H1 (cell line): Measurements from ENCODE around the gene CXCR4. TPM values are rescaled to one million over a fixed set of nuclear protein-coding genes. Genes with fewer than 3 reads are reported as not detected.

ENCODE experiments used
- CTCF ChIA-PET: fragments of 300-600 bp; sonication (Branson Sonifier 250); formaldehyde crosslinking; loops from one replicate; lab custom pipeline; 2021; ENCODE audit not compliant: partially characterized antibody; lab: Charles Lee
- POLR2A ChIA-PET: fragments of 300-600 bp; sonication (Branson Sonifier 250); formaldehyde crosslinking; loops from one replicate; lab custom pipeline; 2021; ENCODE audit warnings: inconsistent platforms; ENCODE audit not compliant: partially characterized antibody; lab: Charles Lee
- DNase-seq, 2 experiments: peaks; one replicate each; pipeline versions ENCODE4 v3.0.0 to v3.0.0-alpha.2; 2010 to 2022; ENCODE audit warnings: low spot score in 2 of 2, low read depth in 1 of 2, mixed read lengths in 1 of 2
- FAIRE-seq: peaks from 2 replicates; lab custom pipeline; 2011; peaks lifted over from hg19 to GRCh38; lab: Jason Lieb, UNC
- H2AFZ ChIP-seq: 2 replicates; pipeline ENCODE4 v1.8.1; 2012; ENCODE audit warnings: low read length, inconsistent platforms
- H2AK5ac ChIP-seq: 2 replicates; pipeline ENCODE4 v1.6.1; 2013; ENCODE audit warnings: low read depth, low read length
- H2BK120ac ChIP-seq: replicated peaks from 2 replicates; pipeline ENCODE3; 2013; ENCODE audit warnings: low read depth, low read length, inconsistent platforms
- H2BK12ac ChIP-seq: 2 replicates; pipeline ENCODE4 v1.6.1; 2013; ENCODE audit warnings: low read depth, low read length
- H2BK15ac ChIP-seq: 2 replicates; pipeline ENCODE4 v1.6.1; 2013; ENCODE audit warnings: low read length
- H2BK20ac ChIP-seq: 2 replicates; pipeline ENCODE4 v1.6.1; 2013; ENCODE audit warnings: low read length
- H2BK5ac ChIP-seq: 2 replicates; pipeline ENCODE4 v1.6.1; 2013; ENCODE audit warnings: low read depth, low read length
- H3K14ac ChIP-seq: 2 replicates; pipeline ENCODE4 v1.6.1; 2013; ENCODE audit warnings: inconsistent platforms; ENCODE audit not compliant: insufficient read length
- H3K18ac ChIP-seq: 2 replicates; pipeline ENCODE4 v1.6.1; 2013; ENCODE audit warnings: low read length; ENCODE audit errors: extremely low read depth
- H3K23ac ChIP-seq: 2 replicates; pipeline ENCODE4 v1.6.1; 2013; ENCODE audit warnings: inconsistent platforms; ENCODE audit not compliant: insufficient read length
- H3K23me2 ChIP-seq: 2 replicates; pipeline ENCODE4 v1.6.1; 2013; ENCODE audit warnings: low read depth, low read length
- H3K27ac ChIP-seq: 2 replicates; pipeline ENCODE4 v1.6.1; 2011; ENCODE audit warnings: low read depth, low read length, inconsistent platforms
- H3K27me3 ChIP-seq, 4 experiments: replicated peaks in 1 of 4; 1 replicate in 1 of 4; 2 replicates in 3 of 4; pipeline versions ENCODE4 v1.6.1 to v1.8.1; 2011 to 2013; ENCODE audit warnings: low read length in 3 of 4, mild to moderate bottlenecking in 3 of 4, inconsistent platforms in 2 of 4, mixed read lengths in 2 of 4, moderate library complexity in 1 of 4; ENCODE audit not compliant: control insufficient read depth in 3 of 4, insufficient read depth in 3 of 4; ENCODE audit errors: extremely low read depth in 1 of 4
- H3K36me3 ChIP-seq, 4 experiments: 2 replicates each; pipeline versions ENCODE4 v1.6.1 to v1.8.1; 2011 to 2013; ENCODE audit warnings: mild to moderate bottlenecking in 4 of 4, low read length in 3 of 4, moderate library complexity in 2 of 4, control low read depth in 1 of 4, inconsistent platforms in 1 of 4; ENCODE audit not compliant: insufficient read depth in 4 of 4, control insufficient read depth in 2 of 4
- H3K4ac ChIP-seq: replicated peaks from 2 replicates; pipeline ENCODE3; 2013; ENCODE audit warnings: low read length, low read depth, mixed read lengths, inconsistent platforms; ENCODE audit not compliant: insufficient read length
- H3K4me1 ChIP-seq, 4 experiments: replicated peaks in 1 of 4; 1 replicate in 1 of 4; 2 replicates in 3 of 4; pipeline versions ENCODE4 v1.6.1 to v1.8.1; 2011 to 2013; ENCODE audit warnings: low read length in 3 of 4, inconsistent platforms in 2 of 4, mixed read lengths in 1 of 4; ENCODE audit not compliant: insufficient read depth in 4 of 4, control insufficient read depth in 3 of 4
- H3K4me2 ChIP-seq, 2 experiments: 2 replicates each; pipeline versions ENCODE4 v1.6.1 to v1.8.1; 2011 to 2013; ENCODE audit warnings: low read depth in 2 of 2, low read length in 2 of 2, control low read depth in 1 of 2, inconsistent platforms in 1 of 2, mild to moderate bottlenecking in 1 of 2; ENCODE audit not compliant: insufficient read depth in 1 of 2
- H3K4me3 ChIP-seq, 4 experiments: fragments of 200-600, 300-600 bp in 1 of 4; sonication (generic), shearing (Covaris generic), sonication (Bioruptor Twin) in 1 of 4; 2 replicates each; pipeline versions ENCODE4 v1.5.1 to v1.8.1; 2011 to 2016; ENCODE audit warnings: low read length in 4 of 4, low read depth in 3 of 4, control low read depth in 2 of 4, inconsistent platforms in 2 of 4, mild to moderate bottlenecking in 2 of 4, mixed read lengths in 1 of 4, moderate library complexity in 1 of 4; ENCODE audit not compliant: insufficient read depth in 2 of 4; ENCODE audit errors: extremely low read depth in 1 of 4
- H3K56ac ChIP-seq: replicated peaks from 2 replicates; pipeline ENCODE3; 2013; ENCODE audit warnings: low read depth, mild to moderate bottlenecking, mixed read lengths, low read length, inconsistent platforms; ENCODE audit not compliant: insufficient read length
- H3K79me1 ChIP-seq: 2 replicates; pipeline ENCODE4 v1.6.1; 2013; ENCODE audit warnings: low read depth, low read length, control low read depth
- H3K79me2 ChIP-seq, 2 experiments: 2 replicates each; pipeline versions ENCODE4 v1.6.1 to v1.8.1; 2012 to 2013; ENCODE audit warnings: low read length in 2 of 2, mild to moderate bottlenecking in 2 of 2, inconsistent platforms in 1 of 2; ENCODE audit not compliant: insufficient read depth in 2 of 2, control insufficient read depth in 1 of 2
- H3K9ac ChIP-seq, 4 experiments: replicated peaks in 1 of 4; 1 replicate in 1 of 4; 2 replicates in 3 of 4; pipeline versions ENCODE4 v1.6.1 to v1.8.1; 2011 to 2013; ENCODE audit warnings: low read depth in 3 of 4, low read length in 3 of 4, control low read depth in 2 of 4, mild to moderate bottlenecking in 2 of 4, moderate library complexity in 2 of 4, inconsistent platforms in 1 of 4; ENCODE audit errors: extremely low read depth in 1 of 4
- H3K9me3 ChIP-seq, 2 experiments: 2 replicates each; pipeline versions ENCODE4 v1.6.1 to v1.8.1; 2012 to 2013; ENCODE audit warnings: mild to moderate bottlenecking in 2 of 2, moderate library complexity in 2 of 2, control low read depth in 1 of 2, inconsistent platforms in 1 of 2, low read depth in 1 of 2, low read length in 1 of 2, mixed read lengths in 1 of 2; ENCODE audit not compliant: insufficient read depth in 2 of 2
- H4K20me1 ChIP-seq, 2 experiments: replicated peaks in 1 of 2; 2 replicates each; pipeline versions ENCODE3 to v1.8.1; 2011 to 2013; ENCODE audit warnings: inconsistent platforms in 2 of 2, low read length in 2 of 2, mild to moderate bottlenecking in 1 of 2; ENCODE audit not compliant: insufficient read depth in 2 of 2, control insufficient read depth in 1 of 2
- H4K5ac ChIP-seq: 2 replicates; pipeline ENCODE4 v1.6.1; 2013; ENCODE audit warnings: low read length, low read depth, mixed read lengths, inconsistent platforms; ENCODE audit not compliant: insufficient read length
- H4K8ac ChIP-seq: 2 replicates; pipeline ENCODE4 v1.8.0; 2013; ENCODE audit warnings: mild to moderate bottlenecking, moderate library complexity, low read length, inconsistent platforms; ENCODE audit not compliant: insufficient read depth; ENCODE audit errors: extremely low read depth
- H4K91ac ChIP-seq: replicated peaks from 2 replicates; pipeline ENCODE3; 2013; ENCODE audit warnings: low read length, mixed read lengths, inconsistent platforms; ENCODE audit not compliant: insufficient read length
- ASH2L ChIP-seq: fragments of 200-600, 300-600 bp; sonication (generic); IDR thresholded peaks from one replicate; pipeline ENCODE4 v1.7.1; 2017; ENCODE audit warnings: low read length
- FOSL1 ChIP-seq: IDR thresholded peaks from 2 replicates; pipeline ENCODE4 v1.6.1; 2011; ENCODE audit warnings: mild to moderate bottlenecking, low read depth, low read length, moderate library complexity; ENCODE audit not compliant: insufficient read depth
- HDAC6 ChIP-seq: IDR thresholded peaks from one replicate; pipeline ENCODE4 v1.7.1; 2012; ENCODE audit warnings: low read depth, mild to moderate bottlenecking, inconsistent platforms, low read length, moderate library complexity
- JUND ChIP-seq: IDR thresholded peaks from 2 replicates; pipeline ENCODE4 v1.6.1; 2011; ENCODE audit warnings: mild to moderate bottlenecking, improper control_type of control experiment, low read length
- POLR2A ChIP-seq, 2 experiments: IDR thresholded peaks; 1 replicate in 1 of 2; 2 replicates in 1 of 2; pipeline ENCODE4 v1.6.1; 2011; ENCODE audit warnings: low read depth in 2 of 2, low read length in 2 of 2, mild to moderate bottlenecking in 2 of 2; ENCODE audit errors: control extremely low read depth in 1 of 2
- RFX5 ChIP-seq: IDR thresholded peaks from 2 replicates; pipeline ENCODE4 v1.6.1; 2011; ENCODE audit warnings: low read depth, low read length, improper control_type of control experiment, borderline replicate concordance
- RNF2 ChIP-seq: fragments of 200-900, 300-1000 bp; sonication (generic); IDR thresholded peaks from 2 replicates; pipeline ENCODE4 v1.7.1; 2016; ENCODE audit warnings: borderline replicate concordance, low read depth, mild to moderate bottlenecking, antibody characterized with exemption, low read length; ENCODE audit not compliant: poor library complexity, severe bottlenecking; ENCODE audit errors: missing control alignments
- SIRT6 ChIP-seq: IDR thresholded peaks from one replicate; pipeline ENCODE4 v1.7.1; 2012; ENCODE audit warnings: low read length, inconsistent platforms
- SIX5 ChIP-seq: IDR thresholded peaks from 2 replicates; pipeline ENCODE4 v1.6.1; 2011; ENCODE audit warnings: mild to moderate bottlenecking, low read depth, low read length
- WGBS, 2 experiments: shearing (Covaris generic) in 1 of 2; methylation state at CpG; one replicate each; pipeline versions ENCODE4 v1.1.6 to v1.1.7; 2013 to 2015; ENCODE audit warnings: low lambda C conversion rate in 2 of 2, mixed read lengths in 2 of 2, inconsistent platforms in 1 of 2, low coverage in 1 of 2, missing lambda C conversion rate in 1 of 2; ENCODE audit not compliant: insufficient replicate concordance in 2 of 2, insufficient coverage in 1 of 2, insufficient read length in 1 of 2; ENCODE audit errors: extremely low coverage in 1 of 2, missing lambda C conversion rate in 1 of 2; 5-methylcytosine and 5-hydroxymethylcytosine counted together
- polyA plus RNA-seq, 7 experiments: library from polyadenylated mRNA; depleted of rRNA in 3 of 7; stranded (reverse) in 5 of 7; unstranded in 2 of 7; fragments of >200 nt in 5 of 7; fragments of 200-250 nt in 2 of 7; gene quantifications; 1 replicate in 5 of 7; 2 replicates in 1 of 7; 4 replicates in 1 of 7; pipeline versions ENCODE4 v1.2.1 to v1.2.3, GENCODE V29; 2011 to 2013; ENCODE audit warnings: missing spikeins in 2 of 7, mixed read lengths in 2 of 7
- total RNA-seq: library from RNA; stranded (reverse); fragmentation: NEBNext Ultra II Directional; extraction: Animal tissue kit (Norgen Biotek cat#: 25700); gene quantifications from 2 replicates; pipeline ENCODE4 v1.2.1, GENCODE V29; 2021
- TF ChIP-seq, protein P1 (sequence below): IDR thresholded peaks from 2 replicates; pipeline ENCODE4 v1.6.1; 2012; ENCODE audit warnings: low read length, inconsistent platforms

The CXCR4 gene
- total and polyA plus RNA-seq, 2 of the 8 experiments (the other 6 are each of a cell fraction or from before 2014, with no cell fraction given) = 1.8 to 2.8 TPM

DNA sequence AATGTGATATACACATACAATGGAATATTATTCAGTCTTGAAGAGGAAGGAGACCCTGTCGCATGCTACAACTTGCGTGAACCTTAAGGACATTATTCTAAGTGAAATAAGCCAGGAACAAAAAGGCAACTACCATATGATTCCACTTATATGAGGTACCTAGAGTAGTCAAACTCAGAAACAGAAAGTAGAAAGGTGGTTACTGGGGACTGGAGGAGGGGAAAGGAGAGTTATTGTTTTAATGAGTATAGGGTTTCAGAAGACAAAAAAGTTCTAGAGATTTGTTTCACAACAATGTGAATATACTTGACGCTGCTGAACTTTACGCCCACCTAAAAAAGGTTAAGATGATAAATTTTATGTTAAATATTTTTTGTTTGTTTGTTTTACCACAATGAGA lies 47.0 kb downstream of the CXCR4 start:
- no peak overlapping the region for H3K4ac ChIP-seq
- H3K56ac ChIP-seq = no peak overlapping the region
- no peak overlapping the region for H2AK5ac ChIP-seq
- no peaks in the 10 kb centered on the region for H3K36me3 ChIP-seq
- no peak overlapping the region for H4K91ac ChIP-seq
- no peaks in the 10 kb centered on the region for H3K79me1 ChIP-seq
- no peaks in the 10 kb centered on the region for H3K23me2 ChIP-seq
- no peak overlapping the region for H2AFZ ChIP-seq
- 87% methylated on average over 4 of the region's 4 CpGs; no CpG with 5 or more reads in 1 of the 2 experiments for WGBS, 2 experiments
- no peak overlapping the region for H2BK15ac ChIP-seq
- POLR2A ChIA-PET = no interaction called here
- H3K27me3 ChIP-seq = peaks cover 0 to 1% (median 0%) of the 10 kb centered on the region in 4 experiments; a peak in 2 of 7 replicates
- H2BK20ac ChIP-seq = no peak overlapping the region
- CTCF ChIA-PET = interaction anchor here (0.7 kb wide), 1 partner anchor 24 kb away, joined by 7 read pairs; no protein-coding TSS in a partner anchor
- H4K5ac ChIP-seq = no peak overlapping the region
- H3K14ac ChIP-seq = no peak overlapping the region
- no peak overlapping the region for H3K23ac ChIP-seq
- H2BK12ac ChIP-seq = no peak overlapping the region
- no peak overlapping the region for H3K27ac ChIP-seq
- H3K18ac ChIP-seq = no peak overlapping the region
- no peak overlapping the region for H2BK5ac ChIP-seq
- H3K79me2 ChIP-seq = no peaks in the 10 kb centered on the region
- no peak for FAIRE-seq
- no peak for DNase-seq
- H3K4me2 ChIP-seq = no peak overlapping the region
- H3K4me1 ChIP-seq = no peaks in the 10 kb centered on the region; a peak in 1 of 7 replicates
- peaks cover 3 to 9% of the 10 kb centered on the region in 2 experiments; a peak in 2 of 4 replicates for H3K9me3 ChIP-seq
- no peak for TF ChIP-seq SIX5
- TF ChIP-seq JUND = no peak
- TF ChIP-seq, protein P1, sequence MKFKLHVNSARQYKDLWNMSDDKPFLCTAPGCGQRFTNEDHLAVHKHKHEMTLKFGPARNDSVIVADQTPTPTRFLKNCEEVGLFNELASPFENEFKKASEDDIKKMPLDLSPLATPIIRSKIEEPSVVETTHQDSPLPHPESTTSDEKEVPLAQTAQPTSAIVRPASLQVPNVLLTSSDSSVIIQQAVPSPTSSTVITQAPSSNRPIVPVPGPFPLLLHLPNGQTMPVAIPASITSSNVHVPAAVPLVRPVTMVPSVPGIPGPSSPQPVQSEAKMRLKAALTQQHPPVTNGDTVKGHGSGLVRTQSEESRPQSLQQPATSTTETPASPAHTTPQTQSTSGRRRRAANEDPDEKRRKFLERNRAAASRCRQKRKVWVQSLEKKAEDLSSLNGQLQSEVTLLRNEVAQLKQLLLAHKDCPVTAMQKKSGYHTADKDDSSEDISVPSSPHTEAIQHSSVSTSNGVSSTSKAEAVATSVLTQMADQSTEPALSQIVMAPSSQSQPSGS = no peak
- no peak for TF ChIP-seq POLR2A (IDR thresholded peaks at IDR 0.05; ENCODE audit: control extremely low read depth in 1 of 2, low read depth in 2 of 2, low read length in 2 of 2)
- TF ChIP-seq ASH2L = no peak
- TF ChIP-seq RFX5 = no peak
- no peak for TF ChIP-seq HDAC6
- no peak for TF ChIP-seq SIRT6
- TF ChIP-seq FOSL1 = no peak
- no peak for TF ChIP-seq RNF2
- H3K9ac ChIP-seq = no peak overlapping the region
- no peak overlapping the region for H3K4me3 ChIP-seq
- no peaks in the 10 kb centered on the region for H4K20me1 ChIP-seq
- no peak overlapping the region for H4K8ac ChIP-seq
- no peak overlapping the region for H2BK120ac ChIP-seq
